HG03103 (cell line): Measurements from ENCODE around the gene CYFIP2.

ENCODE experiments used
- ATAC-seq: cut with Tn5 transposase; IDR thresholded peaks from one replicate; pipeline ENCODE4 v1.9.1; 2021; ENCODE audit warnings: low read depth; ENCODE audit not compliant: unreplicated experiment

Gene CYFIP2

GRCh38 chr5:157253547-157253946 lies 12.4 kb upstream of the CYFIP2 start:
- peak; percentile 39 for ATAC-seq

- ATAC-seq: no peak
These were observed 7.5 kb upstream of the CYFIP2 start for GRCh38 chr5:157258450-157258849.

GRCh38 chr5:157259699-157260098 lies 6.2 kb upstream of the CYFIP2 start:
- ATAC-seq: no peak

GRCh38 chr5:157263496-157264090 lies 2.3 kb upstream of the CYFIP2 start:
- ATAC-seq: no peak

- peak; percentile 39 for ATAC-seq
These were observed 524 bp downstream of the CYFIP2 start for GRCh38 chr5:157266286-157267007.

- no peak for ATAC-seq
These were observed 1.1 kb downstream of the CYFIP2 start for GRCh38 chr5:157267025-157267424.

- ATAC-seq: no peak
These were observed 2.0 kb downstream of the CYFIP2 start for GRCh38 chr5:157267761-157268480.

- ATAC-seq: no peak
These were observed 3.3 kb downstream of the CYFIP2 start for GRCh38 chr5:157269165-157269671.

- no peak for ATAC-seq
These were observed 3.9 kb downstream of the CYFIP2 start for GRCh38 chr5:157269761-157270272.

GRCh38 chr5:157270771-157271170 lies 4.8 kb downstream of the CYFIP2 start:
- ATAC-seq: no peak

- ATAC-seq: peak; percentile 80
These were observed 5.9 kb downstream of the CYFIP2 start for GRCh38 chr5:157271740-157272271.

- peak; percentile 41 for ATAC-seq
These were observed 7.2 kb downstream of the CYFIP2 start for GRCh38 chr5:157273131-157273556.

- ATAC-seq: no peak
These were observed 9.5 kb downstream of the CYFIP2 start for GRCh38 chr5:157275403-157275802.

GRCh38 chr5:157278319-157279037 lies 12.6 kb downstream of the CYFIP2 start:
- ATAC-seq: no peak

GRCh38 chr5:157279605-157280239 lies 13.8 kb downstream of the CYFIP2 start:
- ATAC-seq: no peak

- no peak for ATAC-seq
These were observed 15.0 kb downstream of the CYFIP2 start for GRCh38 chr5:157280927-157281326.

GRCh38 chr5:157282150-157282549 lies 16.2 kb downstream of the CYFIP2 start:
- ATAC-seq: no peak

GRCh38 chr5:157283434-157283833 lies 17.5 kb downstream of the CYFIP2 start:
- peak; percentile 100 for ATAC-seq

- no peak for ATAC-seq
These were observed 18.7 kb downstream of the CYFIP2 start for GRCh38 chr5:157284458-157285212.
